Spleen (tissue), 11 donors: ENCODE results near the gene PTBP3. TPM values are rescaled to one million over a fixed set of nuclear protein-coding genes. Genes with fewer than 3 reads are reported as not detected.

ENCODE experiments used
- DNase-seq: peaks from one replicate; pipeline ENCODE4 v3.0.0-alpha.2; 2020
- H3K27ac ChIP-seq, 8 donors: fragments of 200-600 bp; sonication (generic) in 7 of 8; 1 replicate in 4 of 8; 2 replicates in 4 of 8; pipeline versions ENCODE4 v1.5.0 to v1.8.0; 2016 to 2021; ENCODE audit warnings: inconsistent platforms in 4 of 8, mild to moderate bottlenecking in 4 of 8, moderate library complexity in 1 of 8
- H3K27me3 ChIP-seq, 7 donors: fragments of 200-600 bp; sonication (generic) in 6 of 7; replicated peaks in 1 of 7; 1 replicate in 4 of 7; 2 replicates in 3 of 7; pipeline versions ENCODE4 v1.5.0 to v1.8.0; 2016 to 2021; ENCODE audit warnings: inconsistent platforms in 3 of 7, mild to moderate bottlenecking in 1 of 7
- H3K36me3 ChIP-seq, 6 donors: fragments of 200-600 bp; sonication (generic) in 5 of 6; 1 replicate in 4 of 6; 2 replicates in 2 of 6; pipeline versions ENCODE4 v1.5.0 to v1.8.0; 2016 to 2021; ENCODE audit warnings: inconsistent platforms in 2 of 6
- H3K4me1 ChIP-seq, 6 donors: fragments of 200-600 bp; sonication (generic) in 5 of 6; 1 replicate in 3 of 6; 2 replicates in 3 of 6; pipeline versions ENCODE4 v1.5.0 to v1.8.0; 2016 to 2021; ENCODE audit warnings: inconsistent platforms in 3 of 6
- H3K4me3 ChIP-seq, 8 donors: fragments of 200-600 bp; sonication (generic) in 7 of 8; 1 replicate in 4 of 8; 2 replicates in 4 of 8; pipeline versions ENCODE4 v1.5.0 to v1.8.0; 2016 to 2021; ENCODE audit warnings: inconsistent platforms in 4 of 8, mild to moderate bottlenecking in 4 of 8, moderate library complexity in 2 of 8
- H3K9me3 ChIP-seq, 8 donors: fragments of 200-600 bp; sonication (generic) in 7 of 8; 1 replicate in 4 of 8; 2 replicates in 4 of 8; pipeline versions ENCODE4 v1.5.0 to v1.8.0; 2016 to 2021; ENCODE audit warnings: inconsistent platforms in 4 of 8
- POLR2A ChIP-seq, 3 donors: fragments of 450-650 bp; IDR thresholded peaks; one replicate each; pipeline ENCODE4 v1.5.1; 2017; ENCODE audit warnings: antibody characterized with exemption in 3 of 3, mild to moderate bottlenecking in 1 of 3
- POLR2AphosphoS5 ChIP-seq, 3 donors: sonication (generic); formaldehyde crosslinking; IDR thresholded peaks; one replicate each; pipeline ENCODE4 v1.5.1; 2017; ENCODE audit warnings: antibody characterized with exemption in 3 of 3
- WGBS, 5 donors: extraction: QIAGEN DNeasy Blood & Tissue Kit in 3 of 5; methylation state at CpG; one replicate each; pipeline versions ENCODE4 v1.1.5 to v1.1.7; 2013 to 2018; 5-methylcytosine and 5-hydroxymethylcytosine counted together
- intact Hi-C: fragments of 100-400 bp; cut with DNase I; formaldehyde crosslinking; loops from one replicate; pipeline ENCODE4 v1.15.0; 2023; ENCODE audit warnings: low total_unique reads
- polyA plus RNA-seq, 3 donors: library from polyadenylated mRNA; stranded (reverse); fragments of 200-250 nt; gene quantifications; one replicate each; pipeline ENCODE4 v1.2.1, GENCODE V29; 2013
- total RNA-seq, 7 donors: library from RNA; depleted of rRNA in 3 of 7; stranded (reverse); fragments of >200 nt in 3 of 7; fragmentation: NEBNext Ultra II Directional in 4 of 7; extraction: Animal tissue kit (Norgen Biotek cat#: 25700) in 4 of 7; gene quantifications; one replicate each; pipeline versions ENCODE4 v1.1.0 to v1.2.1, GENCODE V29; 2016 to 2021
- TF ChIP-seq, protein P1 (sequence below), 11 experiments: fragments of 200-600 bp in 7 of 11; fragments of 450-650 bp in 4 of 11; sonication (generic) in 4 of 11; IDR thresholded peaks in 8 of 11; conservative IDR thresholded peaks in 3 of 11; 1 replicate in 7 of 11; 2 replicates in 4 of 11; pipeline versions ENCODE4 v1.4.0 to v1.8.0; 2016 to 2021; ENCODE audit warnings: antibody characterized with exemption in 11 of 11, inconsistent platforms in 4 of 11, mild to moderate bottlenecking in 1 of 11
- donor health status: healthy with polysubstance abuse.
- donor health status: DM: no; HTN: no; CAD: no; lungs with moderate emphysema.
- donor health status: DM: no; HTN: no; CAD: no.
- donor health status: Bipolar disorder and iron deficiency.
- donor health status: healthy.
- donor health status: DM: no; HTN: no; CAD: no.
- donor health status: DM: yes; HTN: yes; CAD: no.

PTBP3 gene
- total and polyA plus RNA-seq, 10 donors, result 10.6 to 107 (median 85.6) TPM

DNA sequence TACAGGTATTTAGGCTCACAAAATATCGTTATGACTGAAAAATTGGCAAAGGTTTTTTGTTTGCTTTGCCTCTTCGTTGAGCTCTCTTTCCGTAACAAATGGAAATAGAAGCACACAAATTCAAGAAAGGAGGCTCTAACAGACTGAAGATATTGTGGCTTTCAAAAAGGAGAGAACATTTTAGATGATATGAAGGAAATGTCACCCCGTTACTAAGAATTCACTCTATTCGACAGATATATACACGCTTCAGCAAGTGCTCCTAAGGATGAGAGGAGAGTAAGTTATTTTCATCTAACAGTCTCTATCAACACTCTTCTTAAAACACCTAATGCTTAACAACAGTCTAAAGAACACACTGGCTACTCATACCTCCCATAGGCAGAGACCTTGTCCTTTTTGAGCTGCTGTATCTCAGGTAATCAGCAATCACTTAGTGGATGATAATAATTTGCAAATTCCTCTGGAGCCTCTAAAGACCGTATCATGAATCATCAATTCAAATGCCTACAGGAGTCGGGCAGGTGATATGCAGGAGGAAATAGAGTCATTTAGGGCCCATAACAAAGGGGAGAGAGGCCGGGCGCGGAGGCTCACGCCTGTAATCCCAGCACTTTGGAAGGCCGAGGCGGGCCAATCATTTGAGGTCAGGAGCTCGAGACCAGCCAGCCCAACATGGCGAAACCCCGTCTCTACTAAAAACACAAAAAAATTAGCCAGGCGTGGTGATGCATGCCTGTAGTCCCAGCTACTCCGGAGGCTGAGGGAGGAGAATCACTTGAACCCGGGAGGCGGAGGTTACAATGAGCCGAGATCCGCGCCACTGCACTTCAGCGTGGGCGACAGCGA, 45.1 kb upstream of the PTBP3 start:
- Histone ChIP-seq H3K36me3 (no peaks in the 10 kb centered on the region), H3K4me3 (peak overlapping the region; percentile 70 to 88 (median 75)), H3K27ac (peak overlapping the region; percentile 93 to 99 (median 98)), H3K4me1 (peaks cover 13 to 61% (median 52%) of the 10 kb centered on the region in 6 donors), H3K27me3 (no peaks in the 10 kb centered on the region), H3K9me3 (no peaks in the 10 kb centered on the region)
- TF ChIP-seq, protein P1, sequence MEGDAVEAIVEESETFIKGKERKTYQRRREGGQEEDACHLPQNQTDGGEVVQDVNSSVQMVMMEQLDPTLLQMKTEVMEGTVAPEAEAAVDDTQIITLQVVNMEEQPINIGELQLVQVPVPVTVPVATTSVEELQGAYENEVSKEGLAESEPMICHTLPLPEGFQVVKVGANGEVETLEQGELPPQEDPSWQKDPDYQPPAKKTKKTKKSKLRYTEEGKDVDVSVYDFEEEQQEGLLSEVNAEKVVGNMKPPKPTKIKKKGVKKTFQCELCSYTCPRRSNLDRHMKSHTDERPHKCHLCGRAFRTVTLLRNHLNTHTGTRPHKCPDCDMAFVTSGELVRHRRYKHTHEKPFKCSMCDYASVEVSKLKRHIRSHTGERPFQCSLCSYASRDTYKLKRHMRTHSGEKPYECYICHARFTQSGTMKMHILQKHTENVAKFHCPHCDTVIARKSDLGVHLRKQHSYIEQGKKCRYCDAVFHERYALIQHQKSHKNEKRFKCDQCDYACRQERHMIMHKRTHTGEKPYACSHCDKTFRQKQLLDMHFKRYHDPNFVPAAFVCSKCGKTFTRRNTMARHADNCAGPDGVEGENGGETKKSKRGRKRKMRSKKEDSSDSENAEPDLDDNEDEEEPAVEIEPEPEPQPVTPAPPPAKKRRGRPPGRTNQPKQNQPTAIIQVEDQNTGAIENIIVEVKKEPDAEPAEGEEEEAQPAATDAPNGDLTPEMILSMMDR (IDR thresholded peaks at IDR 0.05 in 8 of 11, conservative IDR thresholded peaks at IDR 0.05 in 3 of 11), result no peak
- TF ChIP-seq POLR2A (IDR thresholded peaks at IDR 0.05) (no peak), POLR2AphosphoS5 (IDR thresholded peaks at IDR 0.05) (no peak)
- WGBS, 5 donors, result 15 to 30% (median 23%) methylated on average over 27 of the region's 27 CpGs
- intact Hi-C loops, result no loop called here
- peak; percentile 82 for DNase-seq

- intact Hi-C loops, result no loop called here
- 89 to 98% (median 94%) methylated on average over 1 of the region's 1 CpG for WGBS, 5 donors
- H3K9me3 ChIP-seq, result no peaks in the 10 kb centered on the region
- H3K27me3 ChIP-seq, result no peaks in the 10 kb centered on the region
- H3K27ac ChIP-seq, result peak overlapping the region in 1 of 8 donors; percentile 98
- H3K4me1 ChIP-seq, result peaks cover 11 to 54% (median 45%) of the 10 kb centered on the region in 6 donors
- peak overlapping the region in 4 of 8 donors; percentile 72 to 88 (median 74) for H3K4me3 ChIP-seq
- no peak for DNase-seq
- TF ChIP-seq POLR2AphosphoS5 (IDR thresholded peaks at IDR 0.05), result no peak
- TF ChIP-seq, protein P1 (IDR thresholded peaks at IDR 0.05 in 8 of 11, conservative IDR thresholded peaks at IDR 0.05 in 3 of 11), result no peak
- TF ChIP-seq POLR2A (IDR thresholded peaks at IDR 0.05), result no peak
- no peaks in the 10 kb centered on the region for H3K36me3 ChIP-seq
These were observed 44.4 kb upstream of the PTBP3 start for GRCh38 chr9:112377684-112378327.

DNA sequence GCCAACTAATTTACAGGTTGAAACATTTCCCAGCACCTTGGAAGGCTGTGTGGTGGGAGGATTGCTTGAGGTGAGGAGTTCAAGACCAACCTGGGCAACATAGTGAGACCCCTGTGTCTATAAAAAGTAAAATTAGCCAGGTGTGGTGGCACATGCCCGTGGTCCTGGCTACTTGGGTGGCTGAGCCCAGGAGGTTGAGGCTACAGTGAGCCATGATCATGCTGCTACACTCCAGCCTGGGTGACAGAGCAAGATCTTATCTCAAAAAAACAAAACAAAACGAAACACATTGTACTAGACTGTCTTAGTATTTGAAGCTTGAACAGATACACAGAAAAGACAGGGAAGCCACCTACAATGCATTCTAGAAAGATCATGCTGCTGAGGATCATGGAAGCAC, 43.7 kb upstream of the PTBP3 start:
- no peak for DNase-seq
- WGBS, 5 donors, result 29 to 53% (median 33%) methylated on average over 2 of the region's 2 CpGs

More for the DNA sequence above, 43.7 kb upstream of the PTBP3 start:
- no peak overlapping the region for H3K27ac ChIP-seq
- TF ChIP-seq POLR2A (IDR thresholded peaks at IDR 0.05), result no peak
- TF ChIP-seq, protein P1 (IDR thresholded peaks at IDR 0.05 in 8 of 11, conservative IDR thresholded peaks at IDR 0.05 in 3 of 11), result no peak
- no peak for TF ChIP-seq POLR2AphosphoS5 (IDR thresholded peaks at IDR 0.05)
- intact Hi-C loops, result no loop called here
- H3K4me3 ChIP-seq, result peak overlapping the region in 1 of 8 donors; percentile 88
- no peaks in the 10 kb centered on the region for H3K27me3 ChIP-seq
- no peaks in the 10 kb centered on the region for H3K36me3 ChIP-seq
- H3K9me3 ChIP-seq, result no peaks in the 10 kb centered on the region
- peaks cover 11 to 47% (median 39%) of the 10 kb centered on the region in 6 donors for H3K4me1 ChIP-seq
